Measurements from ENCODE around the gene SCGN.

The SCGN gene

DNA sequence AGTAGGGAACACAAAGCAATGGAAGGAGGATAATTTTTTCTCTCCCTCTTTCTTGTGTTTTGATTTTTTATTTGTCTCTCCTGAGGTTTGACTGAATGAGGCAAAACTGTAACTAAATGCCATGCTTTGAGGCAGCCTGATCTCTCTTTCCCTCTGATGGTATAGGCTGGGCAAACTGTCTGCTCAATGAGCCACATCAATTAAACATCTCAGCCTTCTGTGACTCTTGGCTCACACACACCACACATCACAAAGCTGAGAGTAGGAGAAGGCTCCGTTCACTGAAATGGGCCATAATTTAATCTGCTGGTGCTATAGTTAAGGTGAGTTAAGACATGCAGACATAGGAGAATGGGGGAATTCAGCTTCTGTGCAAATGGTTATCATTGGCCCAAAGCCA, 28.1 kb upstream of the SCGN start:
- H3K9me2 ChIP-seq (replicated peaks; ENCODE audit: control insufficient read depth, low read length), result no peaks in the 10 kb centered on the region
- no peaks in the 10 kb centered on the region for H3K79me2 ChIP-seq (ENCODE audit: control insufficient read depth, low read length)
- no peak overlapping the region for H3K27ac ChIP-seq (ENCODE audit: low read depth, low read length)
- no peaks in the 10 kb centered on the region for H3F3A ChIP-seq (ENCODE audit: control insufficient read depth, insufficient read depth)
- H3K27me3 ChIP-seq (ENCODE audit: control insufficient read depth, low read length), result no peaks in the 10 kb centered on the region
- no peaks in the 10 kb centered on the region for H3K36me3 ChIP-seq (ENCODE audit: control insufficient read depth, low read length)
- no peaks in the 10 kb centered on the region for H4K20me1 ChIP-seq (ENCODE audit: control insufficient read depth, insufficient read depth, low read depth, low read length)
- no peak overlapping the region for H3K4me2 ChIP-seq (ENCODE audit: low read length)
- no peak overlapping the region for H3K4me3 ChIP-seq (ENCODE audit: low read length)
- peaks cover 5% of the 10 kb centered on the region for H3K4me1 ChIP-seq (ENCODE audit: control insufficient read depth, low read length)
- no peaks in the 10 kb centered on the region for H3K9me3 ChIP-seq (ENCODE audit: control insufficient read depth, insufficient read depth, low read length)
- TF ChIP-seq EZH2phosphoT487 (IDR thresholded peaks at IDR 0.05; ENCODE audit: borderline replicate concordance, low read length) (no peak), CTCF (IDR thresholded peaks at IDR 0.05; ENCODE audit: low read depth, low read length, poor library complexity, severe bottlenecking) (no peak)

GRCh38 chr6:25627001-25627400, 25.0 kb upstream of the SCGN start:
- Histone ChIP-seq H3F3A (ENCODE audit: control insufficient read depth, insufficient read depth) (no peaks in the 10 kb centered on the region), H3K9me3 (ENCODE audit: control insufficient read depth, insufficient read depth, low read length) (no peaks in the 10 kb centered on the region), H3K79me2 (ENCODE audit: control insufficient read depth, low read length) (no peaks in the 10 kb centered on the region), H3K4me3 (ENCODE audit: low read length) (no peak overlapping the region), H3K27me3 (ENCODE audit: control insufficient read depth, low read length) (peaks cover 5% of the 10 kb centered on the region; the same call in 1 of the 2 replicates), H3K4me1 (ENCODE audit: control insufficient read depth, low read length) (no peaks in the 10 kb centered on the region), H4K20me1 (ENCODE audit: control insufficient read depth, insufficient read depth, low read depth, low read length) (no peaks in the 10 kb centered on the region), H3K36me3 (ENCODE audit: control insufficient read depth, low read length) (no peaks in the 10 kb centered on the region), H3K9me2 (replicated peaks; ENCODE audit: control insufficient read depth, low read length) (no peaks in the 10 kb centered on the region), H3K27ac (ENCODE audit: low read depth, low read length) (no peak overlapping the region), H3K4me2 (ENCODE audit: low read length) (no peak overlapping the region)
- TF ChIP-seq EZH2phosphoT487 (IDR thresholded peaks at IDR 0.05; ENCODE audit: borderline replicate concordance, low read length), result no peak
- TF ChIP-seq CTCF (IDR thresholded peaks at IDR 0.05; ENCODE audit: low read depth, low read length, poor library complexity, severe bottlenecking), result no peak

- H3K27ac ChIP-seq (ENCODE audit: low read depth, low read length), result no peak overlapping the region
- no peaks in the 10 kb centered on the region for H3K9me3 ChIP-seq (ENCODE audit: control insufficient read depth, insufficient read depth, low read length)
- H3K4me1 ChIP-seq (ENCODE audit: control insufficient read depth, low read length), result no peaks in the 10 kb centered on the region
- H3K36me3 ChIP-seq (ENCODE audit: control insufficient read depth, low read length), result no peaks in the 10 kb centered on the region
- no peaks in the 10 kb centered on the region for H3K79me2 ChIP-seq (ENCODE audit: control insufficient read depth, low read length)
- H3K27me3 ChIP-seq (ENCODE audit: control insufficient read depth, low read length), result peaks cover 5% of the 10 kb centered on the region; the same call in 1 of the 2 replicates
- no peaks in the 10 kb centered on the region for H3F3A ChIP-seq (ENCODE audit: control insufficient read depth, insufficient read depth)
- no peak overlapping the region for H3K4me3 ChIP-seq (ENCODE audit: low read length)
- TF ChIP-seq CTCF (IDR thresholded peaks at IDR 0.05; ENCODE audit: low read depth, low read length, poor library complexity, severe bottlenecking), result no peak
- no peak for TF ChIP-seq EZH2phosphoT487 (IDR thresholded peaks at IDR 0.05; ENCODE audit: borderline replicate concordance, low read length)
- H4K20me1 ChIP-seq (ENCODE audit: control insufficient read depth, insufficient read depth, low read depth, low read length), result no peaks in the 10 kb centered on the region
- H3K9me2 ChIP-seq (replicated peaks; ENCODE audit: control insufficient read depth, low read length), result no peaks in the 10 kb centered on the region
- no peak overlapping the region for H3K4me2 ChIP-seq (ENCODE audit: low read length)
Measured at GRCh38 chr6:25628471-25629197, 23.4 kb upstream of the SCGN start.
